ENCODE results near the gene PXMP2.

PXMP2 gene

GRCh38 chr12:132711080-132711843, 23.9 kb downstream of the PXMP2 start:
- no peak overlapping the region for H3K27ac ChIP-seq (ENCODE audit: low read depth, low read length)
- H3K36me3 ChIP-seq (ENCODE audit: control insufficient read depth in 5 of 5, insufficient read depth in 5 of 5, low read length in 5 of 5) = peaks cover 0 to 10% (median 8%) of the 10 kb centered on the region in 5 donors
- H3K9ac ChIP-seq (ENCODE audit: low read length in 5 of 5) = peak overlapping the region; percentile 26 to 93 (median 82)

GRCh38 chr12:132713123-132713522, 25.7 kb downstream of the PXMP2 start:
- peaks cover 0 to 26% (median 24%) of the 10 kb centered on the region in 5 donors for H3K36me3 ChIP-seq (ENCODE audit: control insufficient read depth in 5 of 5, insufficient read depth in 5 of 5, low read length in 5 of 5)
- H3K27ac ChIP-seq (ENCODE audit: low read depth, low read length) = no peak overlapping the region
- peaks cover 0 to 23% (median 20%) of the 10 kb centered on the region in 5 donors for H3K4me1 ChIP-seq (ENCODE audit: control insufficient read depth in 5 of 5, insufficient read depth in 5 of 5, low read length in 5 of 5)
- no peak overlapping the region for H3K4me3 ChIP-seq (ENCODE audit: low read depth in 1 of 5, low read length in 5 of 5)
- no peak overlapping the region for H3K9ac ChIP-seq (ENCODE audit: low read length in 5 of 5)
- H3K27me3 ChIP-seq (ENCODE audit: control insufficient read depth in 5 of 5, insufficient read depth in 4 of 5, low read length in 5 of 5) = no peaks in the 10 kb centered on the region
- H3K9me3 ChIP-seq (ENCODE audit: control insufficient read depth in 5 of 5, low read length in 5 of 5) = no peaks in the 10 kb centered on the region

More at GRCh38 chr12:132711080-132711843, 23.9 kb downstream of the PXMP2 start:
- Histone ChIP-seq H3K4me1 (ENCODE audit: control insufficient read depth in 5 of 5, insufficient read depth in 5 of 5, low read length in 5 of 5) (peaks cover 0 to 23% (median 20%) of the 10 kb centered on the region in 5 donors), H3K27me3 (ENCODE audit: control insufficient read depth in 5 of 5, insufficient read depth in 4 of 5, low read length in 5 of 5) (no peaks in the 10 kb centered on the region), H3K9me3 (ENCODE audit: control insufficient read depth in 5 of 5, low read length in 5 of 5) (no peaks in the 10 kb centered on the region), H3K4me3 (ENCODE audit: low read depth in 1 of 5, low read length in 5 of 5) (peak overlapping the region in 4 of 5 donors; percentile 76 to 90 (median 86))

GRCh38 chr12:132715874-132716273, 28.5 kb downstream of the PXMP2 start:
- peaks cover 0 to 14% (median 11%) of the 10 kb centered on the region in 5 donors for H3K4me1 ChIP-seq (ENCODE audit: control insufficient read depth in 5 of 5, insufficient read depth in 5 of 5, low read length in 5 of 5)
- H3K27ac ChIP-seq (ENCODE audit: low read depth, low read length) = no peak overlapping the region
- H3K36me3 ChIP-seq (ENCODE audit: control insufficient read depth in 5 of 5, insufficient read depth in 5 of 5, low read length in 5 of 5) = peaks cover 0 to 47% (median 46%) of the 10 kb centered on the region in 5 donors
- no peaks in the 10 kb centered on the region for H3K9me3 ChIP-seq (ENCODE audit: control insufficient read depth in 5 of 5, low read length in 5 of 5)
- no peak overlapping the region for H3K9ac ChIP-seq (ENCODE audit: low read length in 5 of 5)
- no peak overlapping the region for H3K4me3 ChIP-seq (ENCODE audit: low read depth in 1 of 5, low read length in 5 of 5)
- H3K27me3 ChIP-seq (ENCODE audit: control insufficient read depth in 5 of 5, insufficient read depth in 4 of 5, low read length in 5 of 5) = no peaks in the 10 kb centered on the region

GRCh38 chr12:132716356-132716755, 29.0 kb downstream of the PXMP2 start:
- no peaks in the 10 kb centered on the region for H3K9me3 ChIP-seq (ENCODE audit: control insufficient read depth in 5 of 5, low read length in 5 of 5)
- no peak overlapping the region for H3K27ac ChIP-seq (ENCODE audit: low read depth, low read length)
- H3K36me3 ChIP-seq (ENCODE audit: control insufficient read depth in 5 of 5, insufficient read depth in 5 of 5, low read length in 5 of 5) = peaks cover 0 to 52% (median 50%) of the 10 kb centered on the region in 5 donors
- H3K9ac ChIP-seq (ENCODE audit: low read length in 5 of 5) = no peak overlapping the region
- H3K4me3 ChIP-seq (ENCODE audit: low read depth in 1 of 5, low read length in 5 of 5) = no peak overlapping the region
- peaks cover 0 to 9% (median 8%) of the 10 kb centered on the region in 5 donors for H3K4me1 ChIP-seq (ENCODE audit: control insufficient read depth in 5 of 5, insufficient read depth in 5 of 5, low read length in 5 of 5)
- no peaks in the 10 kb centered on the region for H3K27me3 ChIP-seq (ENCODE audit: control insufficient read depth in 5 of 5, insufficient read depth in 4 of 5, low read length in 5 of 5)

GRCh38 chr12:132717011-132717410, 29.6 kb downstream of the PXMP2 start:
- Histone ChIP-seq H3K27me3 (ENCODE audit: control insufficient read depth in 5 of 5, insufficient read depth in 4 of 5, low read length in 5 of 5) (no peaks in the 10 kb centered on the region), H3K4me1 (ENCODE audit: control insufficient read depth in 5 of 5, insufficient read depth in 5 of 5, low read length in 5 of 5) (peaks cover 0 to 3% (median 1%) of the 10 kb centered on the region in 5 donors), H3K27ac (ENCODE audit: low read depth, low read length) (no peak overlapping the region), H3K4me3 (ENCODE audit: low read depth in 1 of 5, low read length in 5 of 5) (no peak overlapping the region), H3K36me3 (ENCODE audit: control insufficient read depth in 5 of 5, insufficient read depth in 5 of 5, low read length in 5 of 5) (peaks cover 0 to 56% (median 50%) of the 10 kb centered on the region in 5 donors), H3K9ac (ENCODE audit: low read length in 5 of 5) (no peak overlapping the region), H3K9me3 (ENCODE audit: control insufficient read depth in 5 of 5, low read length in 5 of 5) (no peaks in the 10 kb centered on the region)

GRCh38 chr12:132717531-132718387, 30.4 kb downstream of the PXMP2 start:
- Histone ChIP-seq H3K27me3 (ENCODE audit: control insufficient read depth in 5 of 5, insufficient read depth in 4 of 5, low read length in 5 of 5) (no peaks in the 10 kb centered on the region), H3K36me3 (ENCODE audit: control insufficient read depth in 5 of 5, insufficient read depth in 5 of 5, low read length in 5 of 5) (peaks cover 0 to 60% (median 50%) of the 10 kb centered on the region in 5 donors), H3K9me3 (ENCODE audit: control insufficient read depth in 5 of 5, low read length in 5 of 5) (no peaks in the 10 kb centered on the region), H3K4me3 (ENCODE audit: low read depth in 1 of 5, low read length in 5 of 5) (no peak overlapping the region), H3K27ac (ENCODE audit: low read depth, low read length) (no peak overlapping the region), H3K9ac (ENCODE audit: low read length in 5 of 5) (no peak overlapping the region), H3K4me1 (ENCODE audit: control insufficient read depth in 5 of 5, insufficient read depth in 5 of 5, low read length in 5 of 5) (no peaks in the 10 kb centered on the region)

- no peaks in the 10 kb centered on the region for H3K4me1 ChIP-seq (ENCODE audit: control insufficient read depth in 5 of 5, insufficient read depth in 5 of 5, low read length in 5 of 5)
- H3K4me3 ChIP-seq (ENCODE audit: low read depth in 1 of 5, low read length in 5 of 5) = no peak overlapping the region
- no peak overlapping the region for H3K27ac ChIP-seq (ENCODE audit: low read depth, low read length)
- H3K9ac ChIP-seq (ENCODE audit: low read length in 5 of 5) = no peak overlapping the region
- H3K9me3 ChIP-seq (ENCODE audit: control insufficient read depth in 5 of 5, low read length in 5 of 5) = no peaks in the 10 kb centered on the region
- H3K36me3 ChIP-seq (ENCODE audit: control insufficient read depth in 5 of 5, insufficient read depth in 5 of 5, low read length in 5 of 5) = peaks cover 0 to 68% (median 59%) of the 10 kb centered on the region in 5 donors
- H3K27me3 ChIP-seq (ENCODE audit: control insufficient read depth in 5 of 5, insufficient read depth in 4 of 5, low read length in 5 of 5) = no peaks in the 10 kb centered on the region
Measured at GRCh38 chr12:132718644-132719043, 31.3 kb downstream of the PXMP2 start.

- H3K27ac ChIP-seq (ENCODE audit: low read depth, low read length) = no peak overlapping the region
- no peaks in the 10 kb centered on the region for H3K9me3 ChIP-seq (ENCODE audit: control insufficient read depth in 5 of 5, low read length in 5 of 5)
- no peak overlapping the region for H3K4me3 ChIP-seq (ENCODE audit: low read depth in 1 of 5, low read length in 5 of 5)
- peaks cover 0 to 75% (median 66%) of the 10 kb centered on the region in 5 donors for H3K36me3 ChIP-seq (ENCODE audit: control insufficient read depth in 5 of 5, insufficient read depth in 5 of 5, low read length in 5 of 5)
- no peaks in the 10 kb centered on the region for H3K27me3 ChIP-seq (ENCODE audit: control insufficient read depth in 5 of 5, insufficient read depth in 4 of 5, low read length in 5 of 5)
- no peaks in the 10 kb centered on the region for H3K4me1 ChIP-seq (ENCODE audit: control insufficient read depth in 5 of 5, insufficient read depth in 5 of 5, low read length in 5 of 5)
- H3K9ac ChIP-seq (ENCODE audit: low read length in 5 of 5) = no peak overlapping the region
Measured at GRCh38 chr12:132719141-132719953, 32.0 kb downstream of the PXMP2 start.

GRCh38 chr12:132719954-132720324, 32.6 kb downstream of the PXMP2 start:
- Histone ChIP-seq H3K9ac (ENCODE audit: low read length in 5 of 5) (no peak overlapping the region), H3K27me3 (ENCODE audit: control insufficient read depth in 5 of 5, insufficient read depth in 4 of 5, low read length in 5 of 5) (no peaks in the 10 kb centered on the region), H3K4me3 (ENCODE audit: low read depth in 1 of 5, low read length in 5 of 5) (no peak overlapping the region), H3K9me3 (ENCODE audit: control insufficient read depth in 5 of 5, low read length in 5 of 5) (no peaks in the 10 kb centered on the region), H3K4me1 (ENCODE audit: control insufficient read depth in 5 of 5, insufficient read depth in 5 of 5, low read length in 5 of 5) (no peaks in the 10 kb centered on the region), H3K27ac (ENCODE audit: low read depth, low read length) (no peak overlapping the region), H3K36me3 (ENCODE audit: control insufficient read depth in 5 of 5, insufficient read depth in 5 of 5, low read length in 5 of 5) (peaks cover 0 to 76% (median 68%) of the 10 kb centered on the region in 5 donors)
